ENCODE data around the gene GRIA1.
"Not testable (repeated sequence)": the region's sequence is repeated elsewhere in the genome, so short reads cannot be mapped to it uniquely, and the experiment has no call there.

- TF ChIP-seq CTCF (conservative IDR thresholded peaks at IDR 0.05; ENCODE audit: low read depth, low read length); SMC3 (IDR thresholded peaks at IDR 0.05; ENCODE audit: low read depth, low read length); POLR2A (IDR thresholded peaks at IDR 0.05; ENCODE audit: low read depth, low read length); MAFK (IDR thresholded peaks at IDR 0.05; ENCODE audit: low read depth, low read length); RFX5 (IDR thresholded peaks at IDR 0.05; ENCODE audit: low read depth, low read length); RCOR1 (IDR thresholded peaks at IDR 0.05; ENCODE audit: insufficient replicate concordance, low read length); BHLHE40 (IDR thresholded peaks at IDR 0.05; ENCODE audit: low read depth, low read length); RAD21 (IDR thresholded peaks at IDR 0.05; ENCODE audit: low read length); CEBPB (IDR thresholded peaks at IDR 0.05; ENCODE audit: low read depth, low read length): not testable (repeated sequence)
- TF ChIP-seq, protein P1, sequence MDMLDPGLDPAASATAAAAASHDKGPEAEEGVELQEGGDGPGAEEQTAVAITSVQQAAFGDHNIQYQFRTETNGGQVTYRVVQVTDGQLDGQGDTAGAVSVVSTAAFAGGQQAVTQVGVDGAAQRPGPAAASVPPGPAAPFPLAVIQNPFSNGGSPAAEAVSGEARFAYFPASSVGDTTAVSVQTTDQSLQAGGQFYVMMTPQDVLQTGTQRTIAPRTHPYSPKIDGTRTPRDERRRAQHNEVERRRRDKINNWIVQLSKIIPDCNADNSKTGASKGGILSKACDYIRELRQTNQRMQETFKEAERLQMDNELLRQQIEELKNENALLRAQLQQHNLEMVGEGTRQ (IDR thresholded peaks at IDR 0.05; ENCODE audit: low read depth, low read length), result not testable (repeated sequence)
Measured at GRCh38 chr5:153862906-153863305, 372.4 kb downstream of the GRIA1 start.
